Body of pancreas (tissue), 4 donors: ENCODE measurements around the gene PSMB5. TPM values are rescaled to one million over a fixed set of nuclear protein-coding genes. Genes with fewer than 3 reads are reported as not detected.

ENCODE experiments used
- ATAC-seq: fragments of 150-250 bp; one replicate; pipeline ENCODE4 v1.9.1; 2016
- DNase-seq, 4 donors: peaks; one replicate each; pipeline ENCODE4 v3.0.0-alpha.2; 2019
- H3K27ac ChIP-seq, 4 donors: fragments of 200-600 bp; sonication (generic); 1 replicate in 3 of 4; 2 replicates in 1 of 4; pipeline versions ENCODE4 v1.5.1 to v1.6.1; 2016 to 2019; ENCODE audit warnings: mild to moderate bottlenecking in 1 of 4, mixed read lengths in 1 of 4, moderate library complexity in 1 of 4
- H3K27me3 ChIP-seq, 2 donors: fragments of 200-600 bp; sonication (generic); one replicate each; pipeline ENCODE4 v1.6.0; 2016; ENCODE audit warnings: mild to moderate bottlenecking in 1 of 2
- H3K36me3 ChIP-seq, 2 donors: fragments of 200-600 bp; sonication (generic); replicated peaks in 1 of 2; 2 replicates each; pipeline ENCODE4 v1.5.1; 2016; ENCODE audit warnings: low read depth in 2 of 2; ENCODE audit not compliant: insufficient read depth in 1 of 2
- H3K4me1 ChIP-seq: fragments of 200-600 bp; sonication (generic); one replicate; pipeline ENCODE4 v1.6.0; 2016
- H3K4me3 ChIP-seq, 2 donors: fragments of 200-600 bp; sonication (generic); 1 replicate in 1 of 2; 2 replicates in 1 of 2; pipeline ENCODE4 v1.5.1; 2016 to 2019
- H3K9me3 ChIP-seq, 3 donors: fragments of 200-600 bp; sonication (generic); 1 replicate in 2 of 3; 2 replicates in 1 of 3; pipeline ENCODE4 v1.5.1; 2016
- POLR2A ChIP-seq, 3 donors: fragments of 450-650 bp; IDR thresholded peaks; one replicate each; pipeline ENCODE4 v1.6.1; 2016; ENCODE audit warnings: antibody characterized with exemption in 3 of 3, mild to moderate bottlenecking in 2 of 3
- WGBS, 2 donors: methylation state at CpG; one replicate each; pipeline ENCODE4 v1.1.5; 2017; 5-methylcytosine and 5-hydroxymethylcytosine counted together
- intact Hi-C: fragments of 100-400 bp; cut with DNase I; formaldehyde crosslinking; loops from one replicate; pipeline ENCODE4 v1.15.1; 2023
- total RNA-seq, 2 donors: library from RNA; depleted of rRNA; stranded (reverse); fragments of >200 nt; gene quantifications; one replicate each; pipeline ENCODE4 v1.1.0, GENCODE V29; 2016
- TF ChIP-seq, protein P1 (sequence below), 7 experiments: fragments of 450-650 bp in 4 of 7; fragments of 200-600 bp in 3 of 7; sonication (generic) in 3 of 7; IDR thresholded peaks; one replicate each; pipeline ENCODE4 v1.5.1; 2016 to 2019; ENCODE audit warnings: antibody characterized with exemption in 7 of 7

PSMB5 gene
- total RNA-seq, 2 donors from 2014 or later = 47.0 to 93.3 TPM

DNA sequence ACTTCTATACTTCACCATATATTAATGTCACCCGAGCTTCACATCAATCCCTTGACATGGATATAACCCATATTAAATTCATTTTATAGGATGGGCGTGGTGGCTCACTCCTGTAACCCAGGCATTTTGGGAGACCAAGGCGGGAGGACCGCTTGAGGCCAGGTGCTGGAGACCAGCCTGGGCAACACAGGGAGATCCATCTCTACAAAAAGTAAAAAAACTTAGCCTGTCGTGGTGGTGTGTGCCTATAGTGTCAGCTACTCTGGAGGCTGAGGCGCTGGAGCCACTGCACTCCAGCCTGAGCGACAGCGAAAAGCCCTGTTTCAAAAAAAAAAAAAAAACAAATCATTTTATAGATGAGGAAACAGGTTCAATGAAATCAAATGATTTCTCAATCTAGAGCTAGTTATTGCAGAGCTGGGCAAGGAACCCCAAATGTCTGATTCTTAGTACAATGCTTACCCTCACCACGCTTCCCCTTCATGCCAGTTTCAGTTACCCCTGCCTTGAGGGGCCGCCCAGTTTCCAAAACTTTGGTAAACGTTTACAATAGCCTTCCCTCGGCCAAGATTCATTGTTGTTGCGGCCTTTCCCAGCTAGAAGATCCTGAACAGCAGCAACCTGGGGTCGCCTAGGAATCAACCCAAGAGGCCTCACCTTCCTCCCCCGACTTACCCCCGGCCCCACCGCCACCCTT is 751 bp downstream of the PSMB5 start:
- DNase-seq (no peak), ATAC-seq (no peak)
- no peaks in the 10 kb centered on the region for H3K27me3 ChIP-seq
- TF ChIP-seq, protein P1, sequence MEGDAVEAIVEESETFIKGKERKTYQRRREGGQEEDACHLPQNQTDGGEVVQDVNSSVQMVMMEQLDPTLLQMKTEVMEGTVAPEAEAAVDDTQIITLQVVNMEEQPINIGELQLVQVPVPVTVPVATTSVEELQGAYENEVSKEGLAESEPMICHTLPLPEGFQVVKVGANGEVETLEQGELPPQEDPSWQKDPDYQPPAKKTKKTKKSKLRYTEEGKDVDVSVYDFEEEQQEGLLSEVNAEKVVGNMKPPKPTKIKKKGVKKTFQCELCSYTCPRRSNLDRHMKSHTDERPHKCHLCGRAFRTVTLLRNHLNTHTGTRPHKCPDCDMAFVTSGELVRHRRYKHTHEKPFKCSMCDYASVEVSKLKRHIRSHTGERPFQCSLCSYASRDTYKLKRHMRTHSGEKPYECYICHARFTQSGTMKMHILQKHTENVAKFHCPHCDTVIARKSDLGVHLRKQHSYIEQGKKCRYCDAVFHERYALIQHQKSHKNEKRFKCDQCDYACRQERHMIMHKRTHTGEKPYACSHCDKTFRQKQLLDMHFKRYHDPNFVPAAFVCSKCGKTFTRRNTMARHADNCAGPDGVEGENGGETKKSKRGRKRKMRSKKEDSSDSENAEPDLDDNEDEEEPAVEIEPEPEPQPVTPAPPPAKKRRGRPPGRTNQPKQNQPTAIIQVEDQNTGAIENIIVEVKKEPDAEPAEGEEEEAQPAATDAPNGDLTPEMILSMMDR (IDR thresholded peaks at IDR 0.05) = no peak
- no peak for TF ChIP-seq POLR2A (IDR thresholded peaks at IDR 0.05)
- H3K36me3 ChIP-seq = peaks cover 0 to 5% of the 10 kb centered on the region in 2 donors
- peak overlapping the region; percentile 57 to 79 for H3K4me3 ChIP-seq
- peaks cover 19% of the 10 kb centered on the region for H3K4me1 ChIP-seq
- H3K27ac ChIP-seq = peak overlapping the region; percentile 83 to 93 (median 88)
- no peaks in the 10 kb centered on the region for H3K9me3 ChIP-seq
- 30 to 37% methylated on average over 15 to 17 of the region's 17 CpGs for WGBS, 2 donors
- intact Hi-C loops = no loop called here

DNA sequence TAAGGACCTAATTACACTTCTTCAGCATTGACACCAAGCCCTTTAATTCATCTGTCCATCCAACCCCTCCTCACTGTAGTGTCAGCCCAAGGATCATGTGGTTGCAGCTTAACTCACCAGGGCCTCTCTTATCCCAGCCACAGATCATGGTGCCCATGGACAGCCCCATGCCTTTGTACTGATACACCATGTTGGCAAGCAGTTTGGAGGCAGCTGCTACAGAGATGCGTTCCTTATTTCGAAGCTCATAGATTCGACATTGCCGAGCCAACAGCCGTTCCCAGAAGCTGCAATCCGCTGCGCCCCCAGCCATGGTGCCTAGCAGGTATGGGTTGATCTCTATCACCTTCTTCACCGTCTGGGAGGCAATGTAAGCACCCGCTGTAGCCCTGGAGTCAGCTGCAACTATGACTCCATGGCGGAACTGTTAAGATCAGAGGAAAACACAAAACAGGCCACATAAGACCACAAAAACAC is 1.4 kb downstream of the PSMB5 start:
- intact Hi-C loops = no loop called here
- ATAC-seq (no peak), DNase-seq (no peak)
- Histone ChIP-seq H3K27ac (no peak overlapping the region), H3K9me3 (no peaks in the 10 kb centered on the region), H3K27me3 (no peaks in the 10 kb centered on the region), H3K4me3 (no peak overlapping the region), H3K36me3 (peaks cover 0 to 5% of the 10 kb centered on the region in 2 donors), H3K4me1 (peaks cover 23% of the 10 kb centered on the region)
- TF ChIP-seq POLR2A (IDR thresholded peaks at IDR 0.05) = no peak
- TF ChIP-seq, protein P1 (IDR thresholded peaks at IDR 0.05) = no peak
- WGBS, 2 donors = 84 to 90% methylated on average over 10 of the region's 10 CpGs

DNA sequence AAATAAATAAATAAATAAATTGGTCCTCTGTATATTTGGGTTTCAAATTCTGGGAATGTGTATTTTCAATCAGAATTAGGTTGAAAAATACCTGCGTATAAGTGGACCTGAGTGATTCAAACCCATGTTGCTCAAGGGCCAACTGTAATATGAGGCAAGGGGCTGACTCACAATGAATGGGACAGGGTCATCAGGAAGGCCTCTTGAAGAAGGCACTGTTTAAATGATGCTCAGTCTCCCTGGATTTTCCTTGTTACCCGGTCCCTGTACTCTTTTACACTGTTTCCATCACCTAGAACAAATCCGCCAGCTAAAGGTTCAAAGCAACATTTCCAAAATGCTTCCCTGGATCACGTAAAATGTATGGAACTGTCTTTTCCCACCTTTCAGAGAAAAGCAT is 3.8 kb downstream of the PSMB5 start:
- 90 to 95% methylated on average over 4 of the region's 4 CpGs for WGBS, 2 donors
- Histone ChIP-seq H3K4me1 (peaks cover 23% of the 10 kb centered on the region), H3K9me3 (no peaks in the 10 kb centered on the region), H3K27me3 (no peaks in the 10 kb centered on the region), H3K36me3 (peaks cover 0 to 7% of the 10 kb centered on the region in 2 donors), H3K4me3 (no peak overlapping the region), H3K27ac (no peak overlapping the region)
- ATAC-seq (no peak), DNase-seq (no peak)
- intact Hi-C loops = no loop called here
- TF ChIP-seq, protein P1 (IDR thresholded peaks at IDR 0.05) = no peak
- TF ChIP-seq POLR2A (IDR thresholded peaks at IDR 0.05) = no peak

DNA sequence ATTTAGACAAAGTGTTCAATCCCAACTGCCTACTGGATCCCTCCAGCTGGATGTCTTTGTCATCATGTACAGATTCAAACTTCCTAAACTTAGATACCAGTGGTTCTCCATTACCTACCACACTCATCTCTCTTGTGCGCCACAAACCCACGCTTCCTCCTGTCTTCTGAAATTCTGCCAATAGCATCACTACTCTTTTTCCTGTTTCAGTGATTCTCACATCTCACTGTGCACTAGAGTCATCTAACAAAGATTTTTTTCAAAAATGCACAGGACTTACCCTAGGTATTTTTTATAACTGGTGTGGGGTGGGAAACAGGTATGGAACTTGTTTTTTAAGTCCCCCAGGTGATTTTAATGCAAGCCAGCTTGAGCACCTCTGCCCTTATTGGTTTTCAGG is 5.9 kb downstream of the PSMB5 start:
- Histone ChIP-seq H3K4me3 (no peak overlapping the region), H3K4me1 (peaks cover 19% of the 10 kb centered on the region), H3K27ac (no peak overlapping the region), H3K36me3 (peaks cover 0 to 14% of the 10 kb centered on the region in 2 donors), H3K27me3 (no peaks in the 10 kb centered on the region), H3K9me3 (no peaks in the 10 kb centered on the region)
- 69 to 85% methylated on average over 2 of the region's 2 CpGs for WGBS, 2 donors
- ATAC-seq (no peak), DNase-seq (no peak)
- TF ChIP-seq POLR2A (IDR thresholded peaks at IDR 0.05) = no peak
- TF ChIP-seq, protein P1 (IDR thresholded peaks at IDR 0.05) = no peak
- intact Hi-C loops = no loop called here
